Astrocyte (in vitro differentiated cells and primary cell): ENCODE data around the gene TSACC.

Experiments
- CTCF ChIP-seq: IDR thresholded peaks from 2 replicates; pipeline ENCODE4 v1.5.1; 2011; ENCODE audit warnings: low read depth, mild to moderate bottlenecking, inconsistent platforms, low read length, moderate library complexity; ENCODE audit not compliant: insufficient read depth
- EZH2 ChIP-seq: IDR thresholded peaks from 2 replicates; pipeline ENCODE4 v1.6.1; 2012; ENCODE audit warnings: mild to moderate bottlenecking, low read length, inconsistent platforms; ENCODE audit not compliant: insufficient read depth

- TF ChIP-seq CTCF = no peak
- no peak for TF ChIP-seq EZH2
These were observed at the start of gene TSACC, which contains the start of gene CCT3 for GRCh38 chr1:156338180-156338976.
